Loucy (cell line): Measurements from ENCODE around the gene LILRA1.
"Not testable (repeated sequence)": the region's sequence is repeated elsewhere in the genome, so short reads cannot be mapped to it uniquely, and the experiment has no call there.

Experiments used
- CTCF ChIP-seq: fragments of 200-600 bp; sonication (generic); conservative IDR thresholded peaks from 2 replicates; pipeline ENCODE4 v1.5.1; 2014; ENCODE audit warnings: mild to moderate bottlenecking, antibody characterized with exemption, low read length
- EZH2phosphoT487 ChIP-seq: fragments of 200-600 bp; IDR thresholded peaks from 2 replicates; pipeline ENCODE4 v1.6.1; 2018; ENCODE audit warnings: antibody characterized with exemption, mild to moderate bottlenecking, moderate library complexity, borderline replicate concordance

- not testable (repeated sequence) for TF ChIP-seq CTCF, EZH2phosphoT487
These were observed 42.6 kb downstream of the LILRA1 start for GRCh38 chr19:54636081-54636480.
